Smooth muscle cell (in vitro differentiated cells): Measurements from ENCODE around the gene ERFE. TPM values are rescaled to one million over a fixed set of nuclear protein-coding genes. Genes with fewer than 3 reads are reported as not detected.

Experiments used
- DNase-seq: peaks from one replicate; lab custom pipeline; 2025; ENCODE audit not compliant: unreplicated experiment; lab: John Stamatoyannopoulos, UW
- H2AFZ ChIP-seq: fragments of 200-600 bp; sonication (generic); 2 replicates; pipeline ENCODE4 v1.6.0; 2016; ENCODE audit warnings: antibody characterized with exemption, low read depth, mild to moderate bottlenecking
- H3F3A ChIP-seq: fragments of 200-600 bp; sonication (generic); 2 replicates; pipeline ENCODE4 v1.6.0; 2017; ENCODE audit warnings: antibody characterized with exemption, low read depth
- H3K27ac ChIP-seq: fragments of 200-600 bp; sonication (generic); 2 replicates; pipeline ENCODE4 v1.5.1; 2016; ENCODE audit warnings: low read depth, mild to moderate bottlenecking
- H3K27me3 ChIP-seq: fragments of 200-600 bp; sonication (generic); 2 replicates; pipeline ENCODE4 v1.6.1; 2016; ENCODE audit warnings: low read depth, mild to moderate bottlenecking
- H3K36me3 ChIP-seq: fragments of 200-600 bp; sonication (generic); 2 replicates; pipeline ENCODE4 v1.5.1; 2016; ENCODE audit warnings: low read depth
- H3K4me1 ChIP-seq: fragments of 200-600 bp; sonication (generic); 2 replicates; pipeline ENCODE4 v1.5.1; 2016; ENCODE audit warnings: low read depth
- H3K4me2 ChIP-seq: fragments of 200-600 bp; sonication (generic); 2 replicates; pipeline ENCODE4 v1.6.0; 2016; ENCODE audit warnings: mild to moderate bottlenecking
- H3K4me3 ChIP-seq: fragments of 200-600 bp; sonication (generic); 2 replicates; pipeline ENCODE4 v1.5.1; 2016; ENCODE audit warnings: mild to moderate bottlenecking
- H3K79me2 ChIP-seq: fragments of 200-600 bp; sonication (generic); 2 replicates; pipeline ENCODE4 v1.6.0; 2016; ENCODE audit warnings: low read depth, mild to moderate bottlenecking
- H3K9ac ChIP-seq: fragments of 200-600 bp; sonication (generic); 2 replicates; pipeline ENCODE4 v1.6.0; 2016; ENCODE audit warnings: low read depth
- H3K9me3 ChIP-seq: fragments of 200-600 bp; sonication (generic); replicated peaks from 2 replicates; pipeline ENCODE4 v1.5.1; 2016; ENCODE audit warnings: low read depth
- H4K20me1 ChIP-seq: fragments of 200-600 bp; sonication (generic); 2 replicates; pipeline ENCODE4 v1.6.0; 2016; ENCODE audit warnings: low read depth
- CTCF ChIP-seq: fragments of 200-600 bp; sonication (generic); IDR thresholded peaks from 2 replicates; pipeline ENCODE4 v1.5.1; 2017; ENCODE audit warnings: borderline replicate concordance, mild to moderate bottlenecking, antibody characterized with exemption; ENCODE audit not compliant: insufficient read depth, poor library complexity, severe bottlenecking
- WGBS: methylation state at CpG from one replicate; pipeline ENCODE4 v1.1.7; 2016; ENCODE audit warnings: low lambda C conversion rate; 5-methylcytosine and 5-hydroxymethylcytosine counted together
- polyA plus RNA-seq: library from polyadenylated mRNA; unstranded; fragments of >200 nt; fragmentation: Nextera tagmentation; extraction: Ambion mirVana; gene quantifications from 2 replicates; pipeline ENCODE4 v1.2.1, GENCODE V29; 2016
- total RNA-seq: library from RNA; depleted of rRNA; stranded (reverse); fragments of >200 nt; gene quantifications from 2 replicates; pipeline ENCODE4 v1.2.3, GENCODE V29; 2014

The ERFE gene
- total and polyA plus RNA-seq, 2 experiments from 2014 or later, result 2.4 TPM; not detected in 1

- Histone ChIP-seq H4K20me1 (no peaks in the 10 kb centered on the region), H3K9ac (no peak overlapping the region), H3K79me2 (no peaks in the 10 kb centered on the region), H2AFZ (no peak overlapping the region), H3K27me3 (peaks cover 16% of the 10 kb centered on the region), H3K4me1 (no peaks in the 10 kb centered on the region), H3F3A (no peaks in the 10 kb centered on the region), H3K4me2 (no peak overlapping the region), H3K27ac (no peak overlapping the region), H3K9me3 (no peaks in the 10 kb centered on the region), H3K4me3 (no peak overlapping the region), H3K36me3 (no peaks in the 10 kb centered on the region)
- no peak for TF ChIP-seq CTCF
- WGBS, result 94% methylated on average over 27 of the region's 27 CpGs
- no peak for DNase-seq
Measured at GRCh38 chr2:238121511-238122286, 37.1 kb upstream of the ERFE start.

DNA sequence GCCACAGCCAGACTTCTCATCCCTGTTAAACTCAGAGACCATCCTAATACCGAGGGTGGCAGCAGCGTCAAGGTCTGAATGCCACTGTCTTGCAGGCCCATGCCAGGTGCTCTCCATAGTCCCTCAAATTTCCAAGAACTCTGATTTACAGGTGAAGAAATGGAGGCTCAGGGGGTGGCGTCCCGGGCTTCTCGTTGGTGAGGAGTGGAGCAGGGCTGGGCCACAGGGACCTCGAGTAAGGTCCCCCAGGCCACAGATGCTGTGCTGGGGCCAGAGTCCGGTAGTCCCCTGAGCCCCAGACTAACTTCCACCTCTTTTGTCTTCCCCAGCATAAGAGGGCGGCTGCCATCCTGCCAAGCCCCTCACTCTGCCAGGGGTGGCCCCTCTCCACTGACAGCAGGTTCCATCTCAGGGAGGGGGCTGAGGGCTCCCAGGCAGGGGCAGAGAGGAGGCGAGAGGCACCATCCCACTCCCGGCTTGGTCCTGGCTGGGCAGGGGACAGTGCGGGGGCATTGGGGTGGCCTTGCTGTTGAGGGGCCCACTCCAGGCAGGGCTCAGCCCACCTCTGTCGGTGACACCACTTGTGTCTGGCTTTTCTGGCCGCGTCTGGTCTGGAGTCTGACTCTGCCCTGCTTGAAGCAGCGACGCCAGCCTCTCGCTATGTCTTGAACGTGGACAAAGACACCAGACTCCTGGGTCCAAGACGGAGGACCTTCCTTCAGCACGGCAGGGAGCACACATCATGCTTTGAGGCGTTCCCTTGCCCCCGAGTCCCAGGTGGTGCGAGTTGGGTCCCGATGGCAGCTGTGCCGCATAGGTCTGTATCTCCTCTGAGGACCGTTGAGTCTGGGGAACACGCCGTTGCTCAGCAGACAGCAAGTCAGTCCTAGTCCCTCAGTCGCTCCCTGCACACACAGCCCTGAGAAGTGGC lies 36.2 kb upstream of the ERFE start:
- no peak for TF ChIP-seq CTCF
- H2AFZ ChIP-seq, result no peak overlapping the region

DNA sequence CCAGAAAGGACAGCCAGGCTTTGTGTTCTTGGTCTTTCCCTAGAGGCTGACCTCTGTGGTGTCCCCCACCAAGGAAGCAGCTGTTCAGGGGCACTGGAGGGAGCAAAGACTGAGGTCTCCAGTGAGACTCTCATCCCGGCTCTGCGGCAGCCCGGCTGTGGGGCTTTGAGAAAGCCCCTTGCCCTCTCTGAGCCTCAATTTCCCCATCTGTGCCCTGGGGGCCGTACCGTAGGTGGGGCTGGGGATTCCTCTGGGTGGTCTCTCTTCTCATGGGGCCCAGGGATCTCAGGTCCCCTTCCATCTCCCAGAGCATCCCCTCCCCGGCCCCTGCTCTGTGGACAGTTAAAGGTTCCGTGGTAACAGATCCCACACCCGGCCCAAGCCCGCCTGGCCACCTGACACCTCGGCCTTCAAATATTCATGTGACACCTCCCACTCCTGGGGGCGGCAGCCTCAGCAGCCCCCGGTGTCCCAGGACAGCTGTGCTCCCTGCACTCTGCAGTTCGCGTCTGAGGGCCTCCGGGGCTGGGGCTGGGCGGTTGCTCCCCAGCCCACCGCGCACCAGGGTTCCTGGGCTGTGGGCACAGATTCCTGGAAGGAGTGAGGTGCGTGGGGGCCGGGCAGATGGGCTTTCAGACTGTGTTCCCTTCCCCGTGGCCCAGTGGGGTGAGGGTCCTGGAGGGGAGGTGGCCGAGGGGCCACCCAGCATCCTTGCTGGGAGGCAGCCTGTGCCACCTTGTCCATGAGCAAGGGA lies 35.4 kb upstream of the ERFE start:
- 87% methylated on average over 21 of the region's 22 CpGs for WGBS
- no peaks in the 10 kb centered on the region for H4K20me1 ChIP-seq
- no peak for DNase-seq
- H3K27ac ChIP-seq, result no peak overlapping the region
- H3K4me3 ChIP-seq, result no peak overlapping the region
- no peak overlapping the region for H3K9ac ChIP-seq
- no peaks in the 10 kb centered on the region for H3K36me3 ChIP-seq
- no peaks in the 10 kb centered on the region for H3K9me3 ChIP-seq
- H2AFZ ChIP-seq, result no peak overlapping the region
- H3F3A ChIP-seq, result no peaks in the 10 kb centered on the region
- TF ChIP-seq CTCF, result no peak
- H3K79me2 ChIP-seq, result no peaks in the 10 kb centered on the region
- no peaks in the 10 kb centered on the region for H3K4me1 ChIP-seq
- H3K4me2 ChIP-seq, result no peak overlapping the region
- H3K27me3 ChIP-seq, result peaks cover 16% of the 10 kb centered on the region

More for the DNA sequence above, 36.2 kb upstream of the ERFE start:
- H3K4me3 ChIP-seq, result no peak overlapping the region
- H3K4me1 ChIP-seq, result no peaks in the 10 kb centered on the region
- no peaks in the 10 kb centered on the region for H3K9me3 ChIP-seq
- peaks cover 16% of the 10 kb centered on the region for H3K27me3 ChIP-seq
- no peak for DNase-seq
- H3K36me3 ChIP-seq, result no peaks in the 10 kb centered on the region
- H3F3A ChIP-seq, result no peaks in the 10 kb centered on the region
- H3K79me2 ChIP-seq, result no peaks in the 10 kb centered on the region
- 88% methylated on average over 29 of the region's 29 CpGs for WGBS
- no peak overlapping the region for H3K9ac ChIP-seq
- H3K27ac ChIP-seq, result no peak overlapping the region
- H3K4me2 ChIP-seq, result no peak overlapping the region
- H4K20me1 ChIP-seq, result no peaks in the 10 kb centered on the region
